H9 (cell line): ENCODE results near the gene TP53BP1. TPM values are rescaled to one million over a fixed set of nuclear protein-coding genes. Genes with fewer than 3 reads are reported as not detected.

Experiments used
- DNase-seq: peaks from one replicate; pipeline ENCODE4 v3.0.0-alpha.2; 2017
- H2AFZ ChIP-seq: one replicate; pipeline ENCODE4 v1.6.1; 2013; ENCODE audit warnings: mild to moderate bottlenecking, low read length, control low read depth, moderate library complexity
- H2AK5ac ChIP-seq: 2 replicates; pipeline ENCODE4 v1.6.1; 2013; ENCODE audit warnings: low read length, control low read depth, mixed read lengths; ENCODE audit not compliant: insufficient read length
- H2BK120ac ChIP-seq: one replicate; pipeline ENCODE4 v1.6.1; 2013; ENCODE audit warnings: low read depth, mild to moderate bottlenecking, low read length, control low read depth, inconsistent platforms; ENCODE audit not compliant: poor library complexity, severe bottlenecking
- H2BK12ac ChIP-seq: 2 replicates; pipeline ENCODE4 v1.6.1; 2013; ENCODE audit warnings: low read length, control low read depth, mixed read lengths, low read depth; ENCODE audit not compliant: insufficient read length
- H2BK15ac ChIP-seq: 2 replicates; pipeline ENCODE4 v1.6.1; 2013; ENCODE audit warnings: low read depth, low read length, control low read depth
- H2BK20ac ChIP-seq: one replicate; pipeline ENCODE4 v1.6.1; 2013; ENCODE audit warnings: low read depth, mild to moderate bottlenecking, low read length, control low read depth, inconsistent platforms; ENCODE audit not compliant: poor library complexity, severe bottlenecking
- H2BK5ac ChIP-seq: 2 replicates; pipeline ENCODE4 v1.6.1; 2013; ENCODE audit warnings: low read length, control low read depth, mixed read lengths; ENCODE audit not compliant: insufficient read length
- H3K14ac ChIP-seq: 2 replicates; pipeline ENCODE4 v1.6.1; 2013; ENCODE audit warnings: low read length, control low read depth; ENCODE audit not compliant: insufficient read depth
- H3K18ac ChIP-seq: 2 replicates; pipeline ENCODE4 v1.6.1; 2013; ENCODE audit warnings: low read depth, mild to moderate bottlenecking, mixed read lengths, low read length, control low read depth; ENCODE audit not compliant: insufficient read length
- H3K23ac ChIP-seq: 2 replicates; pipeline ENCODE4 v1.6.1; 2013; ENCODE audit warnings: low read length, control low read depth, mixed read lengths, low read depth; ENCODE audit not compliant: insufficient read length
- H3K23me2 ChIP-seq: 2 replicates; pipeline ENCODE4 v1.6.1; 2013; ENCODE audit warnings: low read depth, mild to moderate bottlenecking, mixed read lengths, low read length, control low read depth; ENCODE audit not compliant: insufficient read length, poor library complexity, severe bottlenecking
- H3K27ac ChIP-seq: 2 replicates; pipeline ENCODE4 v1.5.1; 2013; ENCODE audit warnings: low read length, control low read depth, mixed read lengths, low read depth; ENCODE audit not compliant: insufficient read length
- H3K27me3 ChIP-seq: 2 replicates; pipeline ENCODE4 v1.6.1; 2013; ENCODE audit warnings: low read length, control low read depth, inconsistent platforms; ENCODE audit not compliant: insufficient read depth
- H3K4ac ChIP-seq: 2 replicates; pipeline ENCODE4 v1.6.1; 2013; ENCODE audit warnings: low read depth, mild to moderate bottlenecking, control low read depth, inconsistent platforms, low read length, moderate library complexity
- H3K4me1 ChIP-seq: 2 replicates; pipeline ENCODE4 v1.6.1; 2013; ENCODE audit warnings: low read length, control low read depth, inconsistent platforms; ENCODE audit not compliant: insufficient read depth
- H3K4me2 ChIP-seq: 2 replicates; pipeline ENCODE4 v1.6.1; 2013; ENCODE audit warnings: low read length, control low read depth, mixed read lengths; ENCODE audit not compliant: insufficient read length, insufficient read depth
- H3K56ac ChIP-seq: 2 replicates; pipeline ENCODE4 v1.6.1; 2013; ENCODE audit warnings: low read depth, mild to moderate bottlenecking, mixed read lengths, low read length, control low read depth; ENCODE audit not compliant: insufficient read length
- H3K79me1 ChIP-seq: 2 replicates; pipeline ENCODE4 v1.6.1; 2013; ENCODE audit warnings: low read depth, mild to moderate bottlenecking, moderate library complexity, low read length, control low read depth, inconsistent platforms; ENCODE audit not compliant: insufficient read depth, poor library complexity, severe bottlenecking
- H3K79me2 ChIP-seq: 2 replicates; pipeline ENCODE4 v1.6.1; 2013; ENCODE audit warnings: low read length, control low read depth, inconsistent platforms; ENCODE audit not compliant: insufficient read depth
- H3K9ac ChIP-seq: 2 replicates; pipeline ENCODE4 v1.6.1; 2013; ENCODE audit warnings: low read length, control low read depth, mixed read lengths; ENCODE audit not compliant: insufficient read length; ENCODE audit errors: extremely low read depth
- H3K9me3 ChIP-seq: one replicate; pipeline ENCODE4 v1.6.1; 2013; ENCODE audit warnings: low read depth, low read length, inconsistent platforms; ENCODE audit not compliant: control insufficient read depth
- H3T11ph ChIP-seq: one replicate; pipeline ENCODE4 v1.6.1; 2013; ENCODE audit warnings: mild to moderate bottlenecking, low read length, control low read depth, inconsistent platforms
- H4K20me1 ChIP-seq: one replicate; pipeline ENCODE4 v1.6.1; 2013; ENCODE audit not compliant: control insufficient read depth, insufficient read length, insufficient read depth
- H4K5ac ChIP-seq: 2 replicates; pipeline ENCODE4 v1.6.1; 2013; ENCODE audit warnings: low read depth, mild to moderate bottlenecking, mixed read lengths, low read length, control low read depth; ENCODE audit not compliant: insufficient read length
- H4K8ac ChIP-seq: replicated peaks from 2 replicates; pipeline ENCODE4 v1.6.1; 2013; ENCODE audit warnings: low read length, control low read depth, mixed read lengths, low read depth; ENCODE audit not compliant: insufficient read length
- H4K91ac ChIP-seq: 2 replicates; pipeline ENCODE4 v1.6.1; 2013; ENCODE audit warnings: low read depth, mild to moderate bottlenecking, moderate library complexity, mixed read lengths, low read length, control low read depth; ENCODE audit not compliant: insufficient read length
- H3K27ac Mint-ChIP-seq, 3 experiments: 2 replicates in 2 of 3; 3 replicates in 1 of 3; pipeline ENCODE4 v1.8.0; 2020 to 2021; ENCODE audit warnings: mixed read lengths in 3 of 3, mild to moderate bottlenecking in 1 of 3, moderate library complexity in 1 of 3
- H3K27me3 Mint-ChIP-seq: 2 replicates; pipeline ENCODE4 v1.8.0; 2021; ENCODE audit warnings: low read depth, mild to moderate bottlenecking, moderate library complexity, mixed read lengths
- H3K36me3 Mint-ChIP-seq, 3 experiments: 2 replicates in 2 of 3; 3 replicates in 1 of 3; pipeline ENCODE4 v1.8.0; 2020 to 2021; ENCODE audit warnings: low read depth in 3 of 3, mixed read lengths in 3 of 3; ENCODE audit not compliant: insufficient read depth in 1 of 3
- H3K4me1 Mint-ChIP-seq, 2 experiments: 2 replicates each; pipeline ENCODE4 v1.8.0; 2020; ENCODE audit warnings: mixed read lengths in 2 of 2
- H3K4me3 Mint-ChIP-seq, 2 experiments: 2 replicates in 1 of 2; 3 replicates in 1 of 2; pipeline ENCODE4 v1.8.0; 2020 to 2021; ENCODE audit warnings: mild to moderate bottlenecking in 2 of 2, mixed read lengths in 2 of 2, moderate library complexity in 1 of 2
- H3K9me3 Mint-ChIP-seq, 2 experiments: 2 replicates in 1 of 2; 3 replicates in 1 of 2; pipeline ENCODE4 v1.8.0; 2020; ENCODE audit warnings: mild to moderate bottlenecking in 2 of 2, mixed read lengths in 2 of 2, moderate library complexity in 1 of 2
- CTCF ChIP-seq: fragments of 200-600 bp; sonication (generic); conservative IDR thresholded peaks from 3 replicates; pipeline ENCODE4 v1.8.0; 2021; ENCODE audit warnings: antibody characterized with exemption, mild to moderate bottlenecking
- WGBS: extraction: QIAGEN DNeasy Blood & Tissue Kit; methylation state at CpG from one replicate; pipeline ENCODE4 v1.1.7; 2013; ENCODE audit warnings: missing lambda C conversion rate, low lambda C conversion rate, mixed read lengths; ENCODE audit not compliant: insufficient read length; ENCODE audit errors: extremely low coverage; 5-methylcytosine and 5-hydroxymethylcytosine counted together
- total RNA-seq: library from RNA; stranded (reverse); gene quantifications from 2 replicates; pipeline ENCODE4 v1.2.1, GENCODE V29; 2021

The TP53BP1 gene
- total RNA-seq, 1 experiment from 2014 or later: 81.5 TPM

GRCh38 chr15:43518197-43518761 is 25.3 kb upstream of the TP53BP1 start:
- Histone ChIP-seq H3K4me1 (peaks cover 3% of the 10 kb centered on the region; the same call in 1 of the 2 replicates), H2BK15ac (no peak overlapping the region), H3K27me3 (peaks cover 11% of the 10 kb centered on the region; the same call in 1 of the 2 replicates), H3K23me2 (peaks cover 17% of the 10 kb centered on the region), H4K8ac (no peak overlapping the region), H2BK5ac (no peak overlapping the region), H3K27ac (no peak overlapping the region), H3K4me2 (peak overlapping the region; percentile 74), H3K79me1 (no peaks in the 10 kb centered on the region), H3K9ac (no peak overlapping the region), H3K79me2 (no peaks in the 10 kb centered on the region), H3T11ph (no peak overlapping the region), H2BK12ac (no peak overlapping the region), H2BK120ac (no peak overlapping the region), H2AK5ac (no peak overlapping the region), H3K56ac (no peak overlapping the region), H2AFZ (no peak overlapping the region), H4K5ac (no peak overlapping the region), H3K23ac (no peak overlapping the region), H4K91ac (no peak overlapping the region), H4K20me1 (no peaks in the 10 kb centered on the region), H3K14ac (no peak overlapping the region), H3K9me3 (no peaks in the 10 kb centered on the region), H3K18ac (no peak overlapping the region), H3K4ac (no peak overlapping the region), H2BK20ac (no peak overlapping the region)
- Mint-ChIP-seq H3K27ac (no peak overlapping the region; a peak in 1 of 7 replicates), H3K4me3 (peak overlapping the region; percentile 78 to 91), H3K4me1 (peaks cover 37 to 54% of the 10 kb centered on the region in 2 experiments), H3K9me3 (no peaks in the 10 kb centered on the region; a peak in 1 of 5 replicates), H3K36me3 (peaks cover 0 to 4% (median 2%) of the 10 kb centered on the region in 3 experiments; a peak in 3 of 7 replicates), H3K27me3 (peaks cover 90% of the 10 kb centered on the region)
- WGBS: no CpG with 5 or more reads among the region's 18 CpGs
- peak; percentile 60 for DNase-seq
- no peak for TF ChIP-seq CTCF
